HCT116 (cell line): ENCODE data around the gene TMEM106C. TPM values are rescaled to one million over a fixed set of nuclear protein-coding genes. Genes with fewer than 3 reads are reported as not detected.

Source experiments
- ATAC-seq: fragments of 200-7000 bp; cut with Tn5 transposase; 2 replicates; pipeline ENCODE4 v1.9.1; 2020; ENCODE audit warnings: mild to moderate bottlenecking, moderate library complexity
- BruUV-seq: library from RNA; stranded (reverse); fragments of 400-500 nt; replicated peaks from 2 replicates; lab custom pipeline; 2021; lab: Mats Ljungman, UMichigan
- CTCF ChIA-PET: fragments of 300-600 bp; sonication (Branson Sonifier 250); formaldehyde crosslinking; loops from one replicate; lab custom pipeline; 2021; ENCODE audit warnings: antibody characterized with exemption; lab: Charles Lee
- POLR2A ChIA-PET: fragments of 300-600, 350-600 bp; sonication (Branson Sonifier 250); formaldehyde crosslinking; loops from one replicate; lab custom pipeline; 2021; ENCODE audit warnings: antibody characterized with exemption; lab: Charles Lee
- RAD21 ChIA-PET, 2 experiments: fragments of 300-600 bp; sonication (Branson Sonifier 250); formaldehyde crosslinking; loops; one replicate each; lab custom pipeline; 2023; ENCODE audit warnings: low total read pairs in 2 of 2; ENCODE audit not compliant: uncharacterized antibody in 2 of 2, unreplicated experiment in 2 of 2, low non-redundant PET in 1 of 2; lab: Charles Lee
- DNase-seq: peaks from one replicate; pipeline ENCODE4 v3.0.0-alpha.2; 2010; ENCODE audit warnings: low read depth, low spot score
- H2AFZ ChIP-seq: fragments of 200-600 bp; shearing (Covaris generic), sonication (generic); 2 replicates; pipeline ENCODE4 v1.6.1; 2017; ENCODE audit warnings: low read depth, mixed run types, mixed read lengths, antibody characterized with exemption, low read length; ENCODE audit not compliant: poor library complexity, severe bottlenecking
- H3K27ac ChIP-seq: 2 replicates; pipeline ENCODE4 v1.5.1; 2012; ENCODE audit warnings: low read depth, low read length
- H3K27me3 ChIP-seq: fragments of 200-600 bp; sonication (generic); 2 replicates; pipeline ENCODE4 v1.6.1; 2016; ENCODE audit warnings: mixed run types, low read length, mixed read lengths; ENCODE audit not compliant: insufficient read depth
- H3K36me3 ChIP-seq, 2 experiments: fragments of 200-500 bp in 1 of 2; fragments of 200-600 bp in 1 of 2; sonication (Bioruptor generic) in 1 of 2; sonication (generic) in 1 of 2; 2 replicates each; pipeline versions ENCODE4 v1.5.1 to v1.6.1; 2014 to 2016; ENCODE audit warnings: low read length in 2 of 2, inconsistent platforms in 1 of 2, mixed read lengths in 1 of 2, mixed run types in 1 of 2; ENCODE audit not compliant: insufficient read depth in 2 of 2, control insufficient read depth in 1 of 2
- H3K4me1 ChIP-seq, 2 experiments: fragments of 200-600 bp in 1 of 2; sonication (generic) in 1 of 2; 2 replicates each; pipeline versions ENCODE4 v1.5.1 to v1.6.1; 2012 to 2017; ENCODE audit warnings: low read length in 2 of 2, inconsistent platforms in 1 of 2, mild to moderate bottlenecking in 1 of 2, mixed read lengths in 1 of 2, mixed run types in 1 of 2, moderate library complexity in 1 of 2; ENCODE audit not compliant: insufficient read depth in 2 of 2, control insufficient read depth in 1 of 2
- H3K4me2 ChIP-seq: fragments of 200-600 bp; sonication (generic); 2 replicates; pipeline ENCODE4 v1.6.1; 2017; ENCODE audit warnings: mixed run types, low read length, mixed read lengths
- H3K4me3 ChIP-seq, 2 experiments: fragments of 200-600 bp in 1 of 2; sonication (generic) in 1 of 2; replicated peaks in 1 of 2; 2 replicates each; pipeline ENCODE4 v1.5.1; 2011 to 2016; ENCODE audit warnings: low read length in 2 of 2, control low read depth in 1 of 2, low read depth in 1 of 2, mild to moderate bottlenecking in 1 of 2, mixed read lengths in 1 of 2, mixed run types in 1 of 2
- H3K79me2 ChIP-seq: fragments of 200-600 bp; sonication (generic); 2 replicates; pipeline ENCODE4 v1.6.1; 2017; ENCODE audit warnings: mild to moderate bottlenecking, mixed run types, low read length, moderate library complexity, mixed read lengths; ENCODE audit not compliant: insufficient read depth
- H3K9ac ChIP-seq: fragments of 200-600 bp; sonication (generic); 2 replicates; pipeline ENCODE4 v1.6.1; 2016; ENCODE audit warnings: low read length, mixed read lengths
- H3K9me2 ChIP-seq: fragments of 200-600 bp; sonication (generic), shearing (Covaris generic); 2 replicates; pipeline ENCODE4 v1.6.1; 2017; ENCODE audit warnings: mixed run types, mild to moderate bottlenecking, moderate library complexity; ENCODE audit not compliant: insufficient read depth
- H3K9me3 ChIP-seq, 2 experiments: fragments of 200-500 bp in 1 of 2; fragments of 200-600 bp in 1 of 2; sonication (Bioruptor generic) in 1 of 2; sonication (generic) in 1 of 2; 2 replicates each; pipeline ENCODE4 v1.6.1; 2014 to 2017; ENCODE audit warnings: low read length in 2 of 2, mixed read lengths in 2 of 2, inconsistent platforms in 1 of 2, low read depth in 1 of 2, mild to moderate bottlenecking in 1 of 2, mixed run types in 1 of 2, moderate library complexity in 1 of 2; ENCODE audit not compliant: control insufficient read depth in 1 of 2, insufficient read depth in 1 of 2
- H4K20me1 ChIP-seq: fragments of 200-600 bp; sonication (generic), shearing (Covaris generic); 2 replicates; pipeline ENCODE4 v1.6.1; 2017; ENCODE audit warnings: mixed run types, mild to moderate bottlenecking, moderate library complexity; ENCODE audit not compliant: insufficient read depth
- CEBPB ChIP-seq: IDR thresholded peaks from 2 replicates; pipeline ENCODE4 v1.6.1; 2012; ENCODE audit warnings: low read depth
- EGR1 ChIP-seq: IDR thresholded peaks from 2 replicates; pipeline ENCODE4 v1.6.1; 2012; ENCODE audit warnings: low read depth
- ELF1 ChIP-seq: IDR thresholded peaks from 2 replicates; pipeline ENCODE4 v1.6.1; 2012; ENCODE audit warnings: low read depth, borderline replicate concordance
- EZH2 ChIP-seq: fragments of 200-600 bp; sonication (generic); IDR thresholded peaks from 2 replicates; pipeline ENCODE4 v1.6.1; 2017; ENCODE audit warnings: antibody characterized with exemption, mixed run types
- EZH2phosphoT487 ChIP-seq: fragments of 200-600 bp; IDR thresholded peaks from 2 replicates; pipeline ENCODE4 v1.6.1; 2018; ENCODE audit warnings: antibody characterized with exemption, borderline replicate concordance
- FOSL1 ChIP-seq: IDR thresholded peaks from 2 replicates; pipeline ENCODE4 v1.6.1; 2012; ENCODE audit warnings: low read depth
- JUND ChIP-seq: IDR thresholded peaks from 2 replicates; pipeline ENCODE4 v1.6.1; 2012
- POLR2A ChIP-seq: IDR thresholded peaks from 2 replicates; pipeline ENCODE4 v1.7.0; 2011; ENCODE audit warnings: borderline replicate concordance; ENCODE audit not compliant: insufficient read depth, insufficient read length; ENCODE audit errors: extremely low read depth
- REST ChIP-seq: IDR thresholded peaks from 2 replicates; pipeline ENCODE4 v1.6.1; 2012; ENCODE audit warnings: low read depth
- SP1 ChIP-seq: IDR thresholded peaks from 2 replicates; pipeline ENCODE4 v1.6.1; 2012; ENCODE audit warnings: low read depth
- TCF7L2 ChIP-seq: IDR thresholded peaks from 2 replicates; pipeline ENCODE4 v1.7.0; 2011; ENCODE audit warnings: borderline replicate concordance, inconsistent platforms; ENCODE audit not compliant: insufficient read depth, insufficient read length; ENCODE audit errors: extremely low read depth
- YY1 ChIP-seq: IDR thresholded peaks from 2 replicates; pipeline ENCODE4 v1.6.1; 2011; ENCODE audit warnings: low read length, low read depth, moderate library complexity, mild to moderate bottlenecking; ENCODE audit not compliant: insufficient replicate concordance; ENCODE audit errors: extremely low read depth
- ZBTB33 ChIP-seq: IDR thresholded peaks from 2 replicates; pipeline ENCODE4 v1.6.1; 2011; ENCODE audit warnings: mild to moderate bottlenecking, low read length, moderate library complexity; ENCODE audit not compliant: insufficient replicate concordance; ENCODE audit errors: extremely low read depth
- ZFX ChIP-seq: fragments of 450-650 bp; IDR thresholded peaks from 2 replicates; pipeline ENCODE4 v1.6.1; 2017
- intact Hi-C: fragments of 100-400 bp; cut with micrococcal nuclease; formaldehyde crosslinking; loops from 2 replicates; pipeline ENCODE4 v1.10.0; 2022
- total RNA-seq: library from RNA; stranded (reverse); gene quantifications from one replicate; pipeline ENCODE4 v1.2.1, GENCODE V29; 2021; ENCODE audit not compliant: unreplicated experiment

Gene TMEM106C
- total RNA-seq, 1 experiment from 2014 or later: 94.7 TPM

GRCh38 chr12:48013287-48013686 lies 49.9 kb downstream of the TMEM106C start (continued):
- TF ChIP-seq ZBTB33 (no peak), EGR1 (no peak), JUND (no peak)

- no peak for DNase-seq
- H3K9ac ChIP-seq: no peak overlapping the region
- TF ChIP-seq ZBTB33 (no peak), TCF7L2 (no peak), EGR1 (no peak), FOSL1 (no peak), ELF1 (no peak), EZH2phosphoT487 (no peak), YY1 (no peak), SP1 (no peak), EZH2 (no peak), JUND (no peak), POLR2A (no peak), CEBPB (no peak), REST (no peak), ZFX (no peak)
- H3K27me3 ChIP-seq: peaks cover 21% of the 10 kb centered on the region; the same call in 1 of the 2 replicates
- no peaks in the 10 kb centered on the region for H4K20me1 ChIP-seq
- H3K36me3 ChIP-seq: no peaks in the 10 kb centered on the region
- ATAC-seq: no peak
- H3K4me1 ChIP-seq: no peaks in the 10 kb centered on the region
- H3K9me3 ChIP-seq: no peaks in the 10 kb centered on the region
- no TSS peak for BruUV-seq
- H3K27ac ChIP-seq: no peak overlapping the region
- ChIA-PET CTCF (no interaction called here), POLR2A (no interaction called here), RAD21 (no interaction called here)
- H3K4me3 ChIP-seq: no peak overlapping the region
- H3K79me2 ChIP-seq: no peaks in the 10 kb centered on the region
- intact Hi-C loops: no loop called here
- H3K4me2 ChIP-seq: no peak overlapping the region
- no peak overlapping the region for H2AFZ ChIP-seq
- no peaks in the 10 kb centered on the region for H3K9me2 ChIP-seq
These were observed 51.7 kb downstream of the TMEM106C start for GRCh38 chr12:48015129-48015528.
